ENCODE results near the gene AFF3.
"Not testable (repeated sequence)": the region's sequence is repeated elsewhere in the genome, so short reads cannot be mapped to it uniquely, and the experiment has no call there.

Gene AFF3

DNA sequence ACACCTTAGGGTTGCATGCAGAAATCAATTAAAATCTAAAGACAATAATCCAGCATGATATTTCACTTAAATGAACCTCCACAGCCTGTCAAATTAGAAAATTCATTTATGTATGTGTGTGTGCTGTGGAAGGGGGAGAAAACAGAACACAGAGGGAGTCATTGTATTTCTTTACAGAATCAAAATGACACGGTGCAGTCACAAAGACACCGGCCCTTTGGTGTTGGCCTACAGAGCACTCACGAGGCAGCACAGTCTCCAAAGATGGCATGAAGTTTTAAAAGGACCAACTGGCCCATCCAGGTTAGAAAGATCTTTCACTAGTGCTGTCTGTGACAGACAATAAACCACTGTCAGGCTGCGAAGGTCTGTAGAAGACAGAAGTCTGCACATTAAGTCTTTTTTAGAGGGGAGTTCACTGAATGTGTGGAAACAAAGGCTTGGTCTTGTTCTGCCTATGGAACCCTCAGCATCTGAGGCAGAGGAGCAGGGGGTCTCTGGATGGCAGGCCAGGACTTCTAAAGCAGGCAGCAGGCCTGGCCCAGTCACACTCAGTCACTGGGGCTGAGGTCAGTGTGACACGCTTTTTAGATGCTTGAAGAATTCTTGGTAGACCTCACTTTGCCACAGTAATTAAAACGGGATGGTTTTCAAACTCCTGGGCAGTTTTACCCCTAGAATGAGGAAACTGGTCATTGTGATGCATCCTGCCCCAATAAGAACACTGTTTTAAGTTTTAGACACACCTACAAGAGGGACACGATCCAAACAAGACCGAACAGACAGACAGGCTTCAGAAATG, 184.9 kb downstream of the AFF3 start:
- DNase-seq: no peak

DNA sequence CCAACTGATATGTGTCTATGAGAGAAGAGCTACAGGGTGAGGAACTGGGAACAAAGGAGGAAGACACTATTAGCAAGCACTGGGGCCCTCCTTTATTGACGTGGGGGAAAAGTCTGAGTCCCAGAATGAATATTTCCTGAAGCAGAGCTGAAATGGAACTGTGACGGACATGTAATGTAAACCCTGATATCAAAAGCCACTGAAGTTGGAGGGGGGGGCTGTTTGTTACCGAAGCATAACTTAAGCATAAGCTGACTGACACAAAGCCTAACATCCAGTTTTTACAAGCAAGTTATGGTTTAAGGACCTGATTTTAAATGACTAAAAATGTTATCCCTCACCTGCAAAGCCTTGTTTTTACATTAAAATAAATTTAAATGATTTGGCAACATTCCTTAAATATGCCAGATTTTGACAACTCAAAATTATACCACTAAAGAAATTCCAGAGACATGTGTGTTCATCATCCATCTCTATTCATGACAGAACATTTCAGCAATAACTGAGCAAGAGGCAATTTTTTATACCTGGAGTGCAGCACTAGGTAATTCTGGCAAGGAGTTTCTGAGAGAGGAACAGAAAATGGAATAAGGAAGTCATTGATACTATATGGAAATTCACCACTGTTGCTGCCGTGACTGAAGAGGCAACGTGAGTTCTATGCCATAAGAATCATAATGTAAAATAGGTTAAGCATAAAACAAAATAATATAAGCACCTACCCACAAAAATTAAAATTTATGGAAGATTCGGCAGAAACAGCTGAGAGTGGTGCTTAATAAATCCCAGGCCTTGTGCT, 186.0 kb downstream of the AFF3 start:
- no peak for DNase-seq

GRCh38 chr2:99953750-99954149, 188.6 kb downstream of the AFF3 start:
- no peak for DNase-seq

DNA sequence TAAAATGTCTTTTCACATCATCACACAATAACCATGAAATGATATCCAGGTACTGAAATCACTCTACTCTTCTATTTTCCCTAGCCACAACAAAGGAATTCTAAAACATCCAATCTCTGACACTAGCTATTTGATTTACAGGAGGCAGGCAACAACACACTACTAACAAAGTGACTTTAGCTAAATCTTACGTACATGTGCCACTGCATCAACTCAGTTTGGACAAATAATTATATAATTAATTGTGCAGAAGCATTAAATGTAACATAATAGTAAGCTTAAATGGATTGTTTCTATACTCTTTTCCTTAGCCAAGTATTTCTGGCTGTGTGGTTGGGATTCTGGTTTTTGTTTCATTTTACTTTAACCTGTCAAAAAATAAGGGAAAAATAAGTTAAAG, 192.4 kb downstream of the AFF3 start:
- no peak for DNase-seq

- DNase-seq: no peak
Observed at GRCh38 chr2:99949530-99949929, 192.9 kb downstream of the AFF3 start.

DNA sequence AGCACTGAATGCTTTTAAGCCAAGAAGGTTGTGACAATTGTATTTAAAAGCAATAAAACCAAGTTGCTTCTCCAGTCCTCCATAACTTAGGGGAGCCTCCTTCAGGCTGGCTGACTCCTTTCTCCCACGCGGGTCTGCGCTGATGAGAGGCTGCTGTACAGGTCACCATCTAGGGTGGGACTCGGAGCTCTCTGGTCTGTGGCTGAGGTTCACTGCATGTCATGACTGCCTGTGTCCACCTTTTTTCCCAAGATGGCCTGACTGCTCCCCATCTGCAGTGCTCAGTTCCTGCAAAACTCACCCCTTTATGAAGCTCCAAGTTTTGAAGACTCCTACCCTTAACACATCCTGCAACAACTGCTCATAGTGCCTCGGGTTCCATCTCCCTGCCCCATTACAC, 194.4 kb downstream of the AFF3 start:
- no peak for DNase-seq

- DNase-seq: not testable (repeated sequence)
Observed at GRCh38 chr2:99947366-99947765, 195.0 kb downstream of the AFF3 start.

GRCh38 chr2:99944019-99944418, 198.4 kb downstream of the AFF3 start:
- DNase-seq: no peak

- no peak for DNase-seq
Observed at GRCh38 chr2:99942561-99943347, 199.6 kb downstream of the AFF3 start.

DNA sequence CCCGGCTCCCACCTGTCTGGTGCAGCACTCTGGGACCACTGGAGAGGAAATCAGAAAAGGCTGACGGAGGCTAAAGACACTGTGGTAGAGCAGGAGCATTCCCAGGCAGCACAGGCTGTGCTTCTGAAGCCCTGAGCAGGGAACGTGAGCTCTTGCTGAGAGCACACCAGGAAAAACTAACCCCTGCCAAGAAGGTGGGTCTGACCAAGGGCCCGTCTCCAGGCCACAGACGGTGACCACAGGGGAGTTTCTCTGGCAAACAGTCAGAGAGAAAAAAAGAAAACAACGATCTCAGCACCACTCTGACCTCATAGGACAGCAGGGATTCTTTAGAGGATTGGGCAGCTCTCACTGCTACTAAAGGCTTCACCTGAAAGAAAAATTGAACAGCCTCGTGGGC, 201.4 kb downstream of the AFF3 start:
- DNase-seq: no peak

DNA sequence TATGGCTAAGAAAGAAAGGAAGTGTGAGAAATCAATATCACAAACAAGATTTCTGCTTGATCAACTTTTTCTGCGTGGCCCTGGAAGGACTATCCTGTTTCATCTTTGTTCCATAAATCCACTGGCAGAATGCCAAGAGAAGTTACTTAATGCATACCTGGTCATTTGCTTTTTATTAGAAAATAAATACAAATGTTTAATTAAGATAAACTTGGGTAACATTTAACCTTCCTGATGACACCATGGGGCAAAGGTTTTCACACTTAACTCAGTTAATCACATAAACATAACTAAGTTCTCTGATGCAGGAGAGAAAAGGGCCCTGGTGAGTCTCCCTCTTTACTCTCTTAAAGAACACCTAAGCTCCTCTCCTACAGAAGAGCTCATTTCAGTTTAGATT, 203.3 kb downstream of the AFF3 start:
- no peak for DNase-seq

DNA sequence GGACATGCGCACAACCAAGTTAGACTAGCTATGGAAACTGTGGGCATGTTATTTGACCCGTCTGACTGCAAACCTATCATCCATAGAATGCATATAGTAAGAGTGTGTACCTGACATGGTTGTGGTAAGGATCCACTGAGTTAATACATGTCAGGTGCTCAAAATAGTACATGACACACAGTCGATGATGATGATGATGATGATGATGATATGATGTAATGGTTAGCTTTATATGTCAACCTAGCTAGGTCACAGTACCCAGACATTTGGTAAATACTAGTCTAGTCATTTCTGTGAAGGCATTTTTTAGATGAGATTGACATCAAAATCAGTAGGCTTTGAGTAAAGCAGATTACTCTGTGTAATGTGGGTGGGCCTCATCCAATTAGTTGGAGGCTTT, 204.1 kb downstream of the AFF3 start:
- DNase-seq: no peak

GRCh38 chr2:99936065-99936464, 206.3 kb downstream of the AFF3 start:
- DNase-seq: no peak

GRCh38 chr2:99935662-99936061, 206.7 kb downstream of the AFF3 start:
- DNase-seq: no peak

DNA sequence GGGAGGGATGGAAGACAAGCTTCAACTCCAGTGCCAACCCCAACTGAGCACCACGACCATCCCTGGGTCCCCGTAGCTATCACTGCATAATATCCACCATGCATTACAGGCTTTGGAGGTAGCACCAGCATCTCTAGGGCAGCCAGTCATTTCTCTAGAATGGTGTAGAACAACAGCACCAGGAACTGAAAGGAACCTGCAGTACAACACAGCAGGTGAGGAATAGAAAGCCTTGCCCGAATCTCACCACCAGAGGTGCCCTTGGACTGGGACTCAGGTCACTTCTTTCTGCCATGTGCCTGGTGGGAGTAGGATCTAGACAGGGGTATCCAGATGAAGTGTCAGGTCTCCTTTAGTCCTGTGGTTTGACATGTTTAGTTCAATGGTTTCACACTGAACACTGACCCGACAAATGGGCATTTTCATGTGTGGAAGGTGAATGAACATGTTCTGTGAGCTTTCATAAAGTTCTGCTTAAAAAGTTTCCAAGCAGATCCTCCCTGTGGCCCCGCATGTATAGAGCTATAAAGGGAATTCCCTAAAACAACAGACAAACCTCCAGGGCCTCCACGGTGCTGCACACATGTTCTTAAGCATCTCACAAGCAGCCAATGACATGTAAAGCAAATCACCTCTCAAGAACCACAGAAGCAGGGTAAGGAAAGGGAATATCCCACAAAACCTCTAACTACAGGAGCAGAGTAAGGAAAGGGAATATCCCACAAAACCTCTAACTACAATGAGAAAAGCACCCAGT, 208.3 kb downstream of the AFF3 start:
- no peak for DNase-seq

- not testable (repeated sequence) for DNase-seq
Observed at GRCh38 chr2:99933491-99933890, 208.9 kb downstream of the AFF3 start.

DNA sequence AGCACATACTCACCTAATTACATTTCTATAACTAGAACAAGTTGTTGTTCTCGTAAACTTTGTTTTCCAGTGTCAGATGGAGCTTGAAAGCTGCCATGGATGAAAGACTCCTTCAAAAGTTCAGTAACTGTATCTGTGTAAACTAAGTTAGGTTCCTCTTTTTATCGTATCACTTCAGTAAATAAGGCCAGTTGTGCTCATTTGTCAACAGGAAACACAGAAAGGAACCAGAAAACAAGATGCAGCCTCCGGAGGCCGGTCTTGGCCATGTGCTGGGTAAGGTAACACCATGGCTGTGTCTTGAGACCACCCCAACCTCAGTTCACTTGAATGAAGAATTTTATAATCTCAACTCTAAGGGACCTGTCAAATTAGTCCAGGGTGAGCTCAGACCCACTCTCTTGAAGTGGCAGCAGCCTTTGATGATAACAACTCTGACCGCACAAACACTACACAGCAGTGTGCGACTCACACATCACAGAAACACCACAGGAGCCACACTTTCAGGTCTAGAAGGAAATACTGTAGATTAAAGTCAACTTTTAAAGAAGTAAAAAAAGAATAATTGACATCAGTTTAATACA, 213.8 kb downstream of the AFF3 start:
- DNase-seq: peak in 1 of 2 donors; percentile 8

- DNase-seq: peak in 1 of 2 donors; percentile 6
Observed at GRCh38 chr2:99927690-99928207, 214.6 kb downstream of the AFF3 start.

GRCh38 chr2:99926986-99927385, 215.4 kb downstream of the AFF3 start:
- DNase-seq: no peak

GRCh38 chr2:99925960-99926359, 216.4 kb downstream of the AFF3 start:
- DNase-seq: no peak

- DNase-seq: no peak
Observed at GRCh38 chr2:99922664-99923063, 219.7 kb downstream of the AFF3 start.

- no peak for DNase-seq
Observed at GRCh38 chr2:99921903-99922302, 220.5 kb downstream of the AFF3 start.

Measured in CD4-positive, alpha-beta T cell treated with Interleukin-1 beta for 1 hour (primary cell).